Activated CD8-positive, alpha-beta memory T cell treated with anti-CD3 and anti-CD28 coated beads for 4 hours (primary cell): ENCODE data around the gene ACTN4.

ENCODE experiments used
- DNase-seq, 2 donors: peaks; one replicate each; pipeline ENCODE4 v3.0.0-alpha.2; 2020; ENCODE audit warnings: low read depth in 2 of 2

ACTN4 gene

DNA sequence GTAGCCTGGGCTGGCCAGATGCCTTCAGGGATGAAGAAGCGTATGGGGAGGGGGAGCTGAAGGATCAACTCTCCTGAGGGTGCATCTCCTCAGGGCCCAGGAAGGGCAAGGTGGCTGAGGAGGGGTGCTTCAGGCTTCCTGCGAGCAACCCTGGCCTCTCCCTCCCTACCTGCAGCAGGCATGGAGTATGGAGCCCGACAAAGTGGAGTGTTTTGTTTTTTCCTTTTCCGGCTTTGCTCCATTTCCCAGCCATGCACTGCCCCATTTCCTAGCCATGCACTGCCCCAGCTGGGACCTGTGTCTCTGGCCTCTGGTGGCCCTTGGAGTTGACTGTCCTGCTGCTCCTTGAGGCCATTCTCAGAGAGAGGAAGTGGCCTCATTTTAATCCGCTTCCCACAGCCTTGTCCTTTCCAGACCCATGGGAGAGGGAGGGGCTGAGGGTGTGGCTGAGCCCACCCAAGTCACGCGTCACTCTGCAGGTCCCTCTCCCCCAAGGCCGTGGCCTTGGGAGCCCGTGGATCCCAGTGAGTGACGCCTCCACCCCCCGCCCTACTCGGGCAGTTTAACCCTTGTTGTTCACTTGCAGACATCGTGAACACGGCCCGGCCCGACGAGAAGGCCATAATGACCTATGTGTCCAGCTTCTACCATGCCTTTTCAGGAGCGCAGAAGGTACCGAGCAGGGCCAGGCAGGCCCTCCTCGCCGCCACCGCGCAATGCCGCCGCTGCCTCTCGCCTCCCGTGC, 62.4 kb downstream of the ACTN4 start:
- no peak for DNase-seq

- no peak for DNase-seq
Observed at GRCh38 chr19:38710416-38710702, 62.9 kb downstream of the ACTN4 start.

DNA sequence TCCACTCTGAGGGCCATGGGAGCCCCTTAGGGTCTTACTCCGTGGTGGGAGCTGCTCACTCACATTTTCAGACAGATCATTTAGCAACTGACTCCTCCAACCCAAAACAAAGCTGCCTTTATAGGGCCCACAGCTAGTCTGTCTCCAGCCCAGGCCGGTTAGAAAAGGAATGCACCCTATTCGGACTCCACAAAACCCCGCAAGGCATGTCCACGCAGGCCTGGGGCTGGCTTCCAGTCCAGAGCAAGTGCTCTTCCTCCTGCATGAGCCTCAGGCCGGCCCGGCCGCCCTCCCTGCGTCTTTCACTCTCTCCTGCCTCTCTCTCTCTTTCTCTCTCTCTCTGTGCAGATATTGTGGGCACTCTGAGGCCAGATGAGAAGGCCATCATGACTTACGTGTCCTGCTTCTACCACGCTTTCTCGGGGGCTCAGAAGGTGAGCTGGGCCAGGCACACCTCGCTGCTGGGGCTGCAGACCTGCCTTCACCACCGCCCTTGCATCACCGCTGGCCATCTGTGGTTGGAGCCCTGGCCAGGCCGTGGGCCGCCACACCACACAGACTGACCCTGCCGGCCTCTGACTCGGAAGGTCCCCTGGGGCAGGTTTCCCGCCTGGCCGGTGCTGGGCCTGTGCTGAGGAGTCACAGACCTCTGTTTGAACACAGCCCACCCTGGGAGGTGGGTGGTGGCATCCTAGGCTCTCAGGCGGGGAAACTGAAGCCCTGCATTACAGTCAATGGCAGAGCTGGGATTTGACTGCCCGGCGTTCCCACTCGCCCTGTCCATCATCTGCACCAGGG, 63.7 kb downstream of the ACTN4 start:
- no peak for DNase-seq

DNA sequence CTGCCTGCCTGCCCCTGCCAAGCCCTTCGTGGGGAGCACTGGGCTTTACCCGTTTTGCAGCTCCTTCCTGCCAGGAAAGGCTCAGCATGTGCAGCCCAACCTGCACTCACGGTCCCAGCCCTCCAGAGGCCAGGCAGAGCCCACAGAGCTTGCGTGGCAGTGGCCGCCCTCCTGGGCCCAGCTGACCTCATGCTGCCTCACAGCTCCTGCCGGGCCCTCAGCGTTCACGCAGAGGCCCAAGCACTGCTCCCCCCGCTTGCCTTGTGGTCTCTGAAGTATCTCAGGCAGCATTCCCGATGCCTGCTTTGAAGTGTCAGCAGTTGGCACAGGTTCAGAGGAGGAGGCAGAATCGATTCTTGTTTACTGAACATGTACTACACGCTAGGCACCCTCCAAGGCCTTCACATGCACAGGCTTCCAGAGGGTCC, 64.3 kb downstream of the ACTN4 start:
- DNase-seq: no peak

DNA sequence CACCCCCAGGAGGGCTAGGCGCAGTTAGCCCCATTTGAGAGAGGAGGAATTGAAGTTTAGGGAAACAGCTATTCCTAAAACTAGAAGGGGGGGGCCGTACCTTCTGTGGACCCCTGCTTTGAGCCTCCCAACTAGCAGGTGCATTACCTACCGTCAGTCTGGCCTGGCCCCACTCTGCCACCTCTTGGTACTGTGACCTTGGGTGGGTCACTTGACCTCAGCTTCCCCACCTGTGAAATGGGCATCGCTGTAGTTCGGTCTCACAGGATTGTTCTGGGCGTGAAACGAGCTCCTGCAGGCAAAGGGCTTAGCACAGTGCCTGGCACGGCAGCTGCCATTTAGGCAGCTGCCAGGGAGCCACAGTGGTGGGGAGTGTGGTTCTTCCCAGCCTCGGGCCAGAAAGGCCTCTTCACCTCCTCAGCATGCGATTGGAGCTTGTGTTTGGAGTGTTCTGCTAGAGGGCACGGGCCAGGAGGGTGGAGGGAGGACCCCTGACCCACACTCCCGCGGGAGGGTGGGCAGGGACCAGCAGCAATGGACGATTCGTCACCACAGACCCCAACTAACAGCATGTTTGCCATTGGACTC, 64.8 kb downstream of the ACTN4 start:
- DNase-seq: no peak

GRCh38 chr19:38713227-38713649, 65.8 kb downstream of the ACTN4 start:
- DNase-seq: no peak

DNA sequence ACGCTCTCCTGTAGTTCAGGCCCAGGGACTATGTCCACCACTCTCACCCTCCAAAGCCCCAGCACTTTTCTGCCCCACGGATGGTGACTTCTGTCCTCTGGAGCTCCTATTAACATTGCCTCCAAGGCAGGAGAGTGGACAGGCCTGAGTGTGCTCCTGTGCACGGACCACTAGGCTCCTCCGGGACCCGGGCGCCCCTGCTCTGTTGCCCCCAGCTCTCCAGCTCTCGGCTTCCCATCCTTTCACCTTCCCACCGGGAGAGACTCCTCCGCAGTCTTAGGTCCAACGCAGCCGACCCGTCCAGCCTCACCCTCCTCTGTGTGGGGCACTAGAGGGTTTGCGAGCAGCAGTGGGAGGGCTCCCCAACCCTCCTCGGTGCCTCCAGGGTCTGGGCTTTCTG, 66.4 kb downstream of the ACTN4 start:
- no peak for DNase-seq

- no peak for DNase-seq
Observed at GRCh38 chr19:38714354-38714778, 66.9 kb downstream of the ACTN4 start.

GRCh38 chr19:38715555-38715954, 68.1 kb downstream of the ACTN4 start:
- DNase-seq: no peak

DNA sequence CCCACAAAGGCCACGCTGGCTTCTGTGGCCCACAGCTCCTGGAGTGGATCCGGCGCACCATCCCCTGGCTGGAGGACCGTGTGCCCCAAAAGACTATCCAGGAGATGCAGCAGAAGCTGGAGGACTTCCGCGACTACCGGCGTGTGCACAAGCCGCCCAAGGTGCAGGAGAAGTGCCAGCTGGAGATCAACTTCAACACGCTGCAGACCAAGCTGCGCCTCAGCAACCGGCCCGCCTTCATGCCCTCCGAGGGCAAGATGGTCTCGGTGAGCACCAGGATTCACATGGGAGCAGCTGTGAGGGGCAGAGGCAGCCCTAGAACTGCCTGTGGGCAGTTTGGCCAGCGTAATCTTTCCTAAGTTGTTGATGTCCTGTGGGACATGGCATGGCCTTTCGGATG, 69.6 kb downstream of the ACTN4 start:
- DNase-seq: no peak

- no peak for DNase-seq
Observed at GRCh38 chr19:38717855-38718254, 70.4 kb downstream of the ACTN4 start.

GRCh38 chr19:38718747-38719543, 71.5 kb downstream of the ACTN4 start:
- no peak for DNase-seq

GRCh38 chr19:38719761-38720558, 72.5 kb downstream of the ACTN4 start:
- no peak for DNase-seq

GRCh38 chr19:38720559-38721236, 73.2 kb downstream of the ACTN4 start:
- DNase-seq: no peak

DNA sequence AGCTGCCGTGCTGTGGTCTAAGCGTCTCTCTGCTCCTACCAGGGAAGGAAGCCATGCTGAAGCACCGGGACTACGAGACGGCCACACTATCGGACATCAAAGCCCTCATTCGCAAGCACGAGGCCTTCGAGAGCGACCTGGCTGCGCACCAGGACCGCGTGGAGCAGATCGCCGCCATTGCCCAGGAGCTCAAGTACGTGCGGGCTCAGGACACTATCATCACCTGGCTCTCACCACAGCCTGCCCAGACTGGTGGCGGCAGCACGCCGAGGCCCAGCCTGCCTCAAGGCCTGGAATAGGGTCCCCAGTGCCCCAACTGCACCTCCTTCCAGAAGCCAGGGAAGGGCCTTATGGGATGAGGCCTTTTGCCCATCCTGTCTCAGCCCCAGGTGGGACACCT, 74.0 kb downstream of the ACTN4 start:
- DNase-seq: no peak

DNA sequence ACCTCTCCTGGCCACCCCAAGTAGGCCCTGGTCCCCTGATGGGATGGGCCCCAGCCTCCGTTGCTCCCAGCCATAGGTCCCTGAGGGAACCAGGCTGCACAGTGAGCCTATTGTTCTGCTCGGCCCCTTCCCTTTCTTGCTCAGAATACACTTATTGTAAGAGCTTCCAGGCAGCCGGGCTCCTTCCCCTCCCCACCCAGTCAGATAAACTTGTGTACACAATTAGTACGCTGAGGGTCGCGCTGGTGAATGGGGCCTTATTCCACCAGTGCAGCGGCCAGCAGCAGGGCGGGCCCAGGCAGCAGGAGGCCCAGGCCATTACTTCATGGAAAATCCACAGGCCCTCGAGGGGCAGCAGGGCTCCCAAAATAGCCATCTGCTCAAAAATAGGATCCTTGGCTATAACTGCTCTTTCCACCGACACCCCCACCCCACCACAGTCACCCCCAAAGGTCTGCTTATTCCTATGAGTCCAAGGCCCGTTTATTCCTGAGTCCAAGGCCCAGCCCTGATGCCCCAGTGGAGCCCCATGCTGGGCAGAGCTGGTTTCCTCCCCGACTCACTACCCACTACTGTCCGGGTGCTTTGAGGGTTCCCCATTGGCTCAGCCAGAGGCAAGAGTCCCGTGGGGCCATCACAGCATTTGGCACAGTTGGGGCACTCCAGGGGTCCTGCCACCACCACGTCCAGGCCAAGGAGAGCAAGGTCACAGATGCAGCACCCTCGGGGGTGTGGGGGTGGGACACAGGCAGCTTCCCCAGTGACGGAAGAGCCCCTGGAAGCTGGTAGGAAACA, 74.7 kb downstream of the ACTN4 start:
- no peak for DNase-seq

GRCh38 chr19:38722947-38723605, 75.6 kb downstream of the ACTN4 start:
- no peak for DNase-seq

- no peak for DNase-seq
Observed at GRCh38 chr19:38723606-38723965, 76.1 kb downstream of the ACTN4 start.
